ENCODE data around the gene BLM. TPM values are rescaled to one million over a fixed set of nuclear protein-coding genes. Genes with fewer than 3 reads are reported as not detected.

The BLM gene
- total RNA-seq, 4 donors from 2014 or later = 11.6 to 18.2 (median 14.5) TPM

DNA sequence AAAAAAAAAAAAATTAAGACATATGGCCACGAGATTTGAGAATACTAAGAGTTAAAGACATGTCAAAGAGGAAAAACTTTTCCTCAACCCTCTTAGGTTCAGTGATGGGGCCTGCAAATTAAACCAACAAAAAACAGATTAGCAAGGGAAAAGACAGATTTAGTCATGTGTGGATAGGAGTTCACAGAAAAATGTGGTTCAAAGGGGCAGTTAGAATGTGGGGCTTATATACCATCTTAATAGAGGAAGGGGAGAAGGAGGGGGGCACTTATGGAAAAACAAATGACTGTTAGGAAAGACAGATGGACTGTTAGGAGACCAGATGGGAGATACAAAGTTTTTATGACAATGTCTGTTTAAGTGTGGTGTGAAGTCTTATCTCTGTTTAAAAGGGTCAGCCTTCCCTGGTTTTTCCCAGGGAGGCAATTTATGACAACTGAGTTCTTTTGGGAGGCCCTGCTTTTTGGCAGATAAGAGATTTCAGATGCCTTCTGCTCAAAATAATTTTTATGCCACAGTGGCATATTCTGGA is 82.6 kb downstream of the BLM start:
- Histone ChIP-seq H3K4me1 (no peaks in the 10 kb centered on the region), H3K27ac (no peak overlapping the region), H3K36me3 (no peaks in the 10 kb centered on the region), H3K9me3 (no peaks in the 10 kb centered on the region), H3K4me3 (no peak overlapping the region), H3K27me3 (no peaks in the 10 kb centered on the region)
- DNase-seq = no peak
- intact Hi-C loops (cut with DNase I; ENCODE audit: low total_unique reads) (no loop called here), in situ Hi-C loops (cut with MboI; ENCODE audit: low sequenced_read_pairs in 4 of 4) (no loop called here)
- no peak for ATAC-seq
- no peak for TF ChIP-seq POLR2A (IDR thresholded peaks at IDR 0.05)
- TF ChIP-seq, protein P1, sequence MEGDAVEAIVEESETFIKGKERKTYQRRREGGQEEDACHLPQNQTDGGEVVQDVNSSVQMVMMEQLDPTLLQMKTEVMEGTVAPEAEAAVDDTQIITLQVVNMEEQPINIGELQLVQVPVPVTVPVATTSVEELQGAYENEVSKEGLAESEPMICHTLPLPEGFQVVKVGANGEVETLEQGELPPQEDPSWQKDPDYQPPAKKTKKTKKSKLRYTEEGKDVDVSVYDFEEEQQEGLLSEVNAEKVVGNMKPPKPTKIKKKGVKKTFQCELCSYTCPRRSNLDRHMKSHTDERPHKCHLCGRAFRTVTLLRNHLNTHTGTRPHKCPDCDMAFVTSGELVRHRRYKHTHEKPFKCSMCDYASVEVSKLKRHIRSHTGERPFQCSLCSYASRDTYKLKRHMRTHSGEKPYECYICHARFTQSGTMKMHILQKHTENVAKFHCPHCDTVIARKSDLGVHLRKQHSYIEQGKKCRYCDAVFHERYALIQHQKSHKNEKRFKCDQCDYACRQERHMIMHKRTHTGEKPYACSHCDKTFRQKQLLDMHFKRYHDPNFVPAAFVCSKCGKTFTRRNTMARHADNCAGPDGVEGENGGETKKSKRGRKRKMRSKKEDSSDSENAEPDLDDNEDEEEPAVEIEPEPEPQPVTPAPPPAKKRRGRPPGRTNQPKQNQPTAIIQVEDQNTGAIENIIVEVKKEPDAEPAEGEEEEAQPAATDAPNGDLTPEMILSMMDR (IDR thresholded peaks at IDR 0.05 in 4 of 5, conservative IDR thresholded peaks at IDR 0.05 in 1 of 5) = no peak

DNA sequence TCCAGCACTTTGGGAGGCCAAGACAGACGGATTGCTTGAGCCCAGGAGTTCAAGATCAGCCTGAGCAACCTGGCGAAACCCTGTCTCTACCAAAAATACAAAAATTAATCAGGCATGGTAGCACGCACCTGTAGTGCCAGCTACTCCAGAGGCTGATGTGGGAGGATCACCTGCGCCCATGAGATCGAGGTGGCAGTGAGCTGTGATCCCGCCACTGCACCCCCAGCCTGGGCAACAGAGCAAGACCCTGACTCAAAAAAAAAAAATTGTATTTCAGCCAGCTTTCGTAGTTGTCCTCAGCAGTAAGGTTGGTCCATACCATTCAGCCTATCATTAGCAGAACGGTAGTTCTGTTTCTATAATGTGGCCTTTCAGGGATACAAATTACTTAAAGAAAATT is 84.7 kb downstream of the BLM start:
- DNase-seq (no peak), ATAC-seq (no peak)
- no peak for TF ChIP-seq POLR2A (IDR thresholded peaks at IDR 0.05)
- no peaks in the 10 kb centered on the region for H3K36me3 ChIP-seq
- intact Hi-C loops (cut with DNase I; ENCODE audit: low total_unique reads) = no loop called here
- H3K27me3 ChIP-seq = no peaks in the 10 kb centered on the region
- no peaks in the 10 kb centered on the region for H3K4me1 ChIP-seq
- no peak overlapping the region for H3K4me3 ChIP-seq
- no peaks in the 10 kb centered on the region for H3K9me3 ChIP-seq
- in situ Hi-C loops (cut with MboI; ENCODE audit: low sequenced_read_pairs in 4 of 4) = no loop called here
- H3K27ac ChIP-seq = no peak overlapping the region

DNA sequence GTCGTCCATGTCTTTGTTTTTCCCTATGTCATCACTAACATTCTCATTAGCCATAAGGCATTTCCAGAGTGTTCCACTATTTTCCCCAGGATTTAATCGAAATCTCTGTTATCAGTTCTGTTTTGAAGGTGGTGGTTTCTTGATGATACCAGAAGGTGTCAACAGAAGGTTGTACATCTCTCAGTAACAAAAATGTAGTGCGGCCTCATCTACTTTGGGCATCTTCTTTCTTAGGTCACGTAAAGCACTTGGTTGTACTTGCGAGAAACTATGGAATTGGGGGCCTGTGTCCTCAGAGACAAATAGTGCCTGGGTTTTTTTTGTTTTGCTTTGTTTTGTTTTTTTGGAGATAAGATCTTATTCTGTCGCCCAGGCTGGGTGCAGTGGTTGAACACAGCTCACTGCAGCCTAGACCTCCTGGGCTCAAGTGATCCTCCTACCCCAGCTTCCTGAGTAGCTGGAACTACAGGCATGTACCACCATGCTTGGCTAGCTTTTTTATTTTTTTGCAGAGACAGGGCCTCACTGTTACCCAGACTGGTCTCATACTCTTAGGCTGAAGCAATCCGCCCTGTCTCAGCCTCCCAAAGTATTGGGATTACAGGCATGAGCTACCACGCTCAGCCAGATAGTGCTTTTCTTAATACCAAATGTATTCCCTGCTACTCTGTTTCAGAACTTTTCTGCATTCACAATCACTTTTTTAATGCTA is 90.1 kb downstream of the BLM start:
- Histone ChIP-seq H3K27ac (no peak overlapping the region), H3K4me1 (no peaks in the 10 kb centered on the region), H3K4me3 (no peak overlapping the region), H3K9me3 (no peaks in the 10 kb centered on the region), H3K27me3 (no peaks in the 10 kb centered on the region), H3K36me3 (no peaks in the 10 kb centered on the region)
- no peak for ATAC-seq
- TF ChIP-seq, protein P1 (IDR thresholded peaks at IDR 0.05 in 4 of 5, conservative IDR thresholded peaks at IDR 0.05 in 1 of 5) = no peak
- TF ChIP-seq POLR2A (IDR thresholded peaks at IDR 0.05) = no peak
- intact Hi-C loops (cut with DNase I; ENCODE audit: low total_unique reads) (no loop called here), in situ Hi-C loops (cut with MboI; ENCODE audit: low sequenced_read_pairs in 4 of 4) (no loop called here)
- DNase-seq = no peak

DNA sequence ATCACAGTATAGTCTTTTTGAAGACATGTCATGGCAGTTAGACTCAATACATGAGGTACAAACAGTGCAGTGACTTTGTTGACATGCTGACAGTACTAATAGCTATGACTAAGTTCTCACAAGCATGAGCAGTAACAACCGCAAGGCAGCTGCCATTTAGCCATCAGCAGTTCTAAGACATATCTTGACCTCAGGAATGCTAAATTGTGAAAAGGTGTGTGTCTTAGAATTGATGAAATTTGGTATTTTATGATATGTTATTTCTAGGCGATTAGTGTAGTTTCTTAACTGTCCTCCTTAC is 90.6 kb downstream of the BLM start:
- no peaks in the 10 kb centered on the region for H3K36me3 ChIP-seq
- no peaks in the 10 kb centered on the region for H3K4me1 ChIP-seq
- no peak overlapping the region for H3K27ac ChIP-seq
- ATAC-seq (peak in 1 of 2 donors; percentile 58), DNase-seq (no peak)
- no peak overlapping the region for H3K4me3 ChIP-seq
- no peak for TF ChIP-seq POLR2A (IDR thresholded peaks at IDR 0.05)
- TF ChIP-seq, protein P1 (IDR thresholded peaks at IDR 0.05 in 4 of 5, conservative IDR thresholded peaks at IDR 0.05 in 1 of 5) = no peak
- no peaks in the 10 kb centered on the region for H3K9me3 ChIP-seq
- H3K27me3 ChIP-seq = no peaks in the 10 kb centered on the region
- in situ Hi-C loops (cut with MboI; ENCODE audit: low sequenced_read_pairs in 4 of 4) = no loop called here
- intact Hi-C loops (cut with DNase I; ENCODE audit: low total_unique reads) = no loop called here

DNA sequence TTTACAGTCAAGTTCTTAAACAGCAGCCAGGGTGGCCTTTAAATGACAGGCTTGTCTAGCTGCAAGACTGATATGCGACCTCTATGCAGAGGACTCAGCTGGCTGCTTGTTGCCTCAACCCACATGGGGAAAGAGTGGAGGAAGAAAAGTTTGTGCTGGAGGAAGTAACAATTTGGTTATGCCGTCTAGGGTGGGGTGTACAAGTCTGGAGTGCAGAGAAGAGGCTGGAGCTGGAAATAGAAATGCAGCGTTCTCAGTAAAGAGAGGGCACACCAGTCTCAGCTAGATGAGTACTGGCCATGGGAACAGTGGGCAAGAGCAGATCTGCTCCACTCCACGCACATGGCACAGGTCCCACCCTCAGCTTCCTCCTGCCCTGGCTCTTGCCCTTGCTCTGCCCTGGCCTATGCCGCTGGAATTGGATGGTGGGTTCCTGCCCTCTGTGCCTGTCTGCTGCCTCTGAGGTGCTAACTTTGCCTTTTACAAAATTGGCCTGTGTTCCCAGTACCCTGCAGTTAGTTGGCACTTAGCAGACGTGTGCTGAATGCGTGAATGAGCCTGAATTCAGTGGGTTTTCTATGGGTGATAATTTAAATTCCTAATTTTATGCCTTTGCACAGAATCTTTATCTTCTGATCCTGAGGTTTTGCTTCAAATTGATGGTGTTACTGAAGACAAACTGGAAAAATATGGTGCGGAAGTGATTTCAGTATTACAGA is 91.5 kb downstream of the BLM start:
- DNase-seq (no peak), ATAC-seq (no peak)
- Histone ChIP-seq H3K27me3 (no peaks in the 10 kb centered on the region), H3K36me3 (no peaks in the 10 kb centered on the region), H3K27ac (no peak overlapping the region), H3K4me3 (no peak overlapping the region), H3K4me1 (no peaks in the 10 kb centered on the region), H3K9me3 (no peaks in the 10 kb centered on the region)
- in situ Hi-C loops (cut with MboI; ENCODE audit: low sequenced_read_pairs in 4 of 4) = no loop called here
- TF ChIP-seq POLR2A (IDR thresholded peaks at IDR 0.05) = no peak
- TF ChIP-seq, protein P1 (IDR thresholded peaks at IDR 0.05 in 4 of 5, conservative IDR thresholded peaks at IDR 0.05 in 1 of 5) = no peak
- intact Hi-C loops (cut with DNase I; ENCODE audit: low total_unique reads) = no loop called here
